Hepatocyte (in vitro differentiated cells): ENCODE measurements around the gene ODAM.

ENCODE experiments used
- EZH2phosphoT487 ChIP-seq: fragments of 200-600 bp; sonication (generic); IDR thresholded peaks from one replicate; pipeline ENCODE4 v1.6.1; 2018; ENCODE audit warnings: antibody characterized with exemption, mild to moderate bottlenecking, low read depth, moderate library complexity; ENCODE audit not compliant: unreplicated experiment, severe bottlenecking
- TF ChIP-seq, protein P1 (sequence below): fragments of 200-600 bp; sonication (generic); IDR thresholded peaks from 2 replicates; pipeline ENCODE4 v1.5.1; 2016; ENCODE audit warnings: antibody characterized with exemption, mild to moderate bottlenecking; ENCODE audit not compliant: poor library complexity

GRCh38 chr4:70197842-70198241, 2.3 kb downstream of the ODAM start:
- TF ChIP-seq, protein P1, sequence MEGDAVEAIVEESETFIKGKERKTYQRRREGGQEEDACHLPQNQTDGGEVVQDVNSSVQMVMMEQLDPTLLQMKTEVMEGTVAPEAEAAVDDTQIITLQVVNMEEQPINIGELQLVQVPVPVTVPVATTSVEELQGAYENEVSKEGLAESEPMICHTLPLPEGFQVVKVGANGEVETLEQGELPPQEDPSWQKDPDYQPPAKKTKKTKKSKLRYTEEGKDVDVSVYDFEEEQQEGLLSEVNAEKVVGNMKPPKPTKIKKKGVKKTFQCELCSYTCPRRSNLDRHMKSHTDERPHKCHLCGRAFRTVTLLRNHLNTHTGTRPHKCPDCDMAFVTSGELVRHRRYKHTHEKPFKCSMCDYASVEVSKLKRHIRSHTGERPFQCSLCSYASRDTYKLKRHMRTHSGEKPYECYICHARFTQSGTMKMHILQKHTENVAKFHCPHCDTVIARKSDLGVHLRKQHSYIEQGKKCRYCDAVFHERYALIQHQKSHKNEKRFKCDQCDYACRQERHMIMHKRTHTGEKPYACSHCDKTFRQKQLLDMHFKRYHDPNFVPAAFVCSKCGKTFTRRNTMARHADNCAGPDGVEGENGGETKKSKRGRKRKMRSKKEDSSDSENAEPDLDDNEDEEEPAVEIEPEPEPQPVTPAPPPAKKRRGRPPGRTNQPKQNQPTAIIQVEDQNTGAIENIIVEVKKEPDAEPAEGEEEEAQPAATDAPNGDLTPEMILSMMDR = no peak
- TF ChIP-seq EZH2phosphoT487 = no peak
